SK-N-MC (cell line): ENCODE results near the gene NDUFS7.

ENCODE experiments used
- EZH2 ChIP-seq: fragments of 200-600 bp; sonication (generic); IDR thresholded peaks from one replicate; pipeline ENCODE4 v1.6.1; 2017; ENCODE audit warnings: antibody characterized with exemption
- POLR2AphosphoS5 ChIP-seq: IDR thresholded peaks from 2 replicates; pipeline ENCODE4 v1.6.1; 2012; ENCODE audit warnings: mild to moderate bottlenecking, low read depth, low read length, borderline replicate concordance

DNA sequence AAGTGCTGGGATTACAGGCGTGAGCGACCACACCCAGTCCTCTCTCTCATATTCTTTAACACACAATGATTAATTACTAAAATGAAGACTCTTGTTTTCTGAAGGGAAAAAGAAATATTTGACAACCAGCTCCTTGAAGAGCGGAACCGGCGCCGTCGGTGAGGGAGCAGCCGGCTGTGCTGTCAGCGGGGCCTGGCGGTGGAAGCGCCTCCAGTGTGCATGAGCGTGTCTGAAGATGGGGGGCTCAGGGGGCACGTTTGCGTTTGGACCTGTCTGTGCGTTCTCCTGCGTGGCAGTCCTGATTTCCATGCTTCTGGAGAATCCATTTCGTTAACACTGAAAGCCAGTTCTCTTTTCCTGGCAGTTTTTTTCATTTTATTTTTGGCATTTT is 7.3 kb upstream of the NDUFS7 start:
- TF ChIP-seq EZH2 (no peak), POLR2AphosphoS5 (no peak)
